Activated CD4-positive, alpha-beta T cell treated with anti-CD3 and anti-CD28 coated beads for 36 hours (primary cell): ENCODE measurements around the gene LSM14B. TPM values are rescaled to one million over a fixed set of nuclear protein-coding genes. Genes with fewer than 3 reads are reported as not detected.
"Not testable (repeated sequence)": the region's sequence is repeated elsewhere in the genome, so short reads cannot be mapped to it uniquely, and the experiment has no call there.

ENCODE experiments used
- ATAC-seq: fragments of 200-7000 bp; cut with Tn5 transposase; one replicate; pipeline ENCODE4 v1.10.0; 2021; ENCODE audit warnings: mild to moderate bottlenecking, moderate library complexity
- CTCF ChIA-PET: fragments of 350-600 bp; sonication (Branson Sonifier 250); formaldehyde crosslinking; loops from one replicate; lab custom pipeline; 2021; ENCODE audit warnings: antibody characterized with exemption; lab: Charles Lee
- POLR2A ChIA-PET: fragments of 350-600 bp; sonication (Branson Sonifier 250); formaldehyde crosslinking; loops from one replicate; lab custom pipeline; 2021; ENCODE audit warnings: antibody characterized with exemption, inconsistent platforms; lab: Charles Lee
- DNase-seq: peaks from one replicate; pipeline ENCODE4 v3.0.0-alpha.2; 2020
- H3K27ac Mint-ChIP-seq: one replicate; pipeline ENCODE4 v1.8.0; 2021; ENCODE audit warnings: mixed read lengths
- H3K27me3 Mint-ChIP-seq: one replicate; pipeline ENCODE4 v1.8.0; 2021; ENCODE audit warnings: mixed read lengths
- H3K36me3 Mint-ChIP-seq: one replicate; pipeline ENCODE4 v1.8.0; 2021; ENCODE audit warnings: low read depth, mixed read lengths
- H3K4me1 Mint-ChIP-seq: one replicate; pipeline ENCODE4 v1.8.0; 2021; ENCODE audit warnings: mixed read lengths
- H3K4me3 Mint-ChIP-seq: one replicate; pipeline ENCODE4 v1.8.0; 2021; ENCODE audit warnings: mild to moderate bottlenecking, moderate library complexity, mixed read lengths
- H3K9me3 Mint-ChIP-seq: one replicate; pipeline ENCODE4 v1.8.0; 2021; ENCODE audit warnings: low read depth, mixed read lengths
- intact Hi-C, 2 experiments: fragments of 100-400 bp; cut with DNase I in 1 of 2; cut with micrococcal nuclease in 1 of 2; formaldehyde crosslinking; loops; one replicate each; pipeline versions ENCODE4 v1.14.2 to v1.15.1; 2022 to 2024; cut with DNase I, micrococcal nuclease
- total RNA-seq, 2 experiments: library from RNA; stranded (reverse); gene quantifications; one replicate each; pipeline ENCODE4 v1.2.3, GENCODE V29; 2021

Gene LSM14B
- total RNA-seq, 2 experiments from 2014 or later: 38.7 TPM

DNA sequence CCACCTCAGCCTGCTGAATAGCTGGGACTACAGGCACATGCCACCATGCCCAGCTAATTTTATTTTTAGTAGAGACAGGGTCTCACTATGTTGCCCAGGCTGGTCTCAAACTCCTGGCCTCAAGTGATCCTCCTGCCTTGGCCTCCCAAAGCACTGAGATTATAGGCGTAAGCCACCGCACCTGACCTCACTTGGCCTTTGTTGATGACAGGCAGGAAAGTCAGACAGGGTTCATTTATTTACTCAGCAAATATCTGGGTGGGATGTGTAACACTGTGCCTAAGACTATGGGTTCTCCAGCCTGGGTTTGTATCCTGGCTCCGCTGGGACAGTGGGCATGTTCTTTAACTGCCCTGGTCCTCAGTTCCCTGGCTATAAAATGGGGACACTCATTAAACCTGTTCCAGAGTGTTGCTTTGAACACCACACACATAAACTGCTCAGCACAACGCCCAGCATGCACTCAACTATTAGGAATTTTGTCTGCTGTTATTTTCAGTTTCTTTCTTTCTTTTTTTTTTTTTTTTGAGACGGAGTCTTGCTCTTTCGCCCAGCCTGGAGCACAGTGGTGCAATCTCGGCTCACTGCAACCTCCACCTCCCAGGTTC, 6.4 kb upstream of the LSM14B start:
- H3K36me3 Mint-ChIP-seq, intact Hi-C loops, CTCF ChIA-PET, H3K27me3 Mint-ChIP-seq, ATAC-seq, DNase-seq, H3K4me3 Mint-ChIP-seq, H3K27ac Mint-ChIP-seq, POLR2A ChIA-PET: not testable (repeated sequence)
- Mint-ChIP-seq H3K4me1 (peaks cover 32% of the 10 kb centered on the region), H3K9me3 (peaks cover 13% of the 10 kb centered on the region)

DNA sequence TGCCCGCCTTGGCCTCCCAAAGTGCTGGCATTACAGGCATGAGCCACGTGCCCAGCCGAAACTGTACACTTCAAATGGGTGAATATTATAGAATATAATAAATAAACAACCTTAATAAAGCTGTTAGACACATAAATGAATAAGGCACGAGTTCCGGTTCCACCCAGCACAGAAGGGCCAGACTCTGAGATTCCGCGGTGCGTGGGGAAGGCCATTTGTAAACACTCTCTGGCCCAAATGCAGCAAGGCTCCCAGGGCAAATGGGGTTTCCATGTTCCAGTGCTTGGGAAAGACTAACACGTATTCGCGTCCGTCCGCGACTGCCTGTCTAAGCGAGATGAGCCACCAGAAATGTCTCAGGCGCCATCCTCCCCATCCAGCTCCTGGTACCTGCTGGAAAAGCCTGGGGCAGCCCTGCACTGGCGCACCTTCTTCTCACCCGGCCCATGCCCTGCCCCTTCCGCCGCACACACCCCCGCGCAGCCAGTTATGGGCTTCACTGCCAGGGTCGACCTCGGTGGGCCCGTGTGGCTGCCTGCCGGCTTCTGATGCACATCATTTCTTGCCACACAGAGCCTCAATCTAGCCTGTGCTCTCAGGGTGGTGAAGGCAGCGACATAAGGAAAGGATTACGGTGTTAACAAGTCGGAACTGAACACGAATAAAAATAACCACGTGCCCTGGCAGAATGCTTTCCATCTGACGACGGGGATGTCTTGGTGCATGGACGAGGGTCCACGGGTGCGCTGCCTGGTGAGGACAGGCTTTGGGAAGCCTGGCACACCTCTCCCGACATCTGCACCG, 5.5 kb upstream of the LSM14B start:
- Mint-ChIP-seq H3K4me1 (peaks cover 35% of the 10 kb centered on the region), H3K9me3 (peaks cover 9% of the 10 kb centered on the region), H3K4me3 (no peak overlapping the region), H3K36me3 (no peaks in the 10 kb centered on the region), H3K27me3 (no peaks in the 10 kb centered on the region), H3K27ac (no peak overlapping the region)
- intact Hi-C loops: no loop called here
- no peak for ATAC-seq
- ChIA-PET POLR2A (no interaction called here), CTCF (no interaction called here)
- DNase-seq: no peak

DNA sequence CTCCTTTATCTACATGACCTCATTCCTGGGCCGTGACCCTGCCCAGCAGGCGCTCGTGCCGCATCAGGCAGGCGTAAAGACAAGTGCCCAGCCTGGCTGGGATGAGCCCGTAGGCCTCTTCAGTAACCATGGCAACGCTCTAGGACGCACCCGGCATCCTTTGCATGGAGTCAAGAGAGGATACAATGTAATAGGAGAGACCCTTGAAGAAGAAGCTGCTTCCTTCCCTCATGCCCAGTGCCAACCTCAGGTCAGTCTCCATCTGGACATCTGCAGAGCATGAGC, 5.0 kb upstream of the LSM14B start:
- CTCF ChIA-PET: no interaction called here
- H3K27ac Mint-ChIP-seq: no peak overlapping the region
- POLR2A ChIA-PET: no interaction called here
- intact Hi-C loops: no loop called here
- no peak for ATAC-seq
- no peak for DNase-seq
- no peaks in the 10 kb centered on the region for H3K27me3 Mint-ChIP-seq
- H3K4me1 Mint-ChIP-seq: peaks cover 35% of the 10 kb centered on the region
- no peak overlapping the region for H3K4me3 Mint-ChIP-seq
- H3K36me3 Mint-ChIP-seq: no peaks in the 10 kb centered on the region
- peaks cover 9% of the 10 kb centered on the region for H3K9me3 Mint-ChIP-seq

DNA sequence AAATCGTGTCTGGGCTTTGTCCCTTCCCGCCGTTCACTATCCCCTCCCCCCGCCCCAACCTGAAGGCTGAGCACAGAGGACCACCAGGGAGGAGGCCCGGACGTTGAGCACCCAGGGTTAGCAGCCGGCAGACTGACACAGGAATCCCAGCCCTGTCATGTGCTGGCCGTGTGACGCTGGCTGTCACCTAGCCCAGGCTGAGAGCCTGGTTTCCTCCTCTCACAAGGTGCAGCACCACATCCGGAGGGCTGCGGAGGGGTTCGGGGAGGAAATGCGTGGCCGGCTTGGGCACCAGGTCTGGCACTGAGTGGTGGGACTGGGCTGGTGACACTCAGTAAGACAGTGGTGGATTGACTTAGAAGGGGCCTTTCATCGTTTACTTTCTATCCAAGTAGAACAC, 4.6 kb upstream of the LSM14B start:
- POLR2A ChIA-PET: no interaction called here
- no peaks in the 10 kb centered on the region for H3K27me3 Mint-ChIP-seq
- peaks cover 9% of the 10 kb centered on the region for H3K9me3 Mint-ChIP-seq
- CTCF ChIA-PET: no interaction called here
- no peak overlapping the region for H3K27ac Mint-ChIP-seq
- intact Hi-C loops: no loop called here
- DNase-seq: peak; percentile 81
- H3K4me1 Mint-ChIP-seq: peaks cover 35% of the 10 kb centered on the region
- no peaks in the 10 kb centered on the region for H3K36me3 Mint-ChIP-seq
- H3K4me3 Mint-ChIP-seq: no peak overlapping the region
- ATAC-seq: peak; percentile 34

DNA sequence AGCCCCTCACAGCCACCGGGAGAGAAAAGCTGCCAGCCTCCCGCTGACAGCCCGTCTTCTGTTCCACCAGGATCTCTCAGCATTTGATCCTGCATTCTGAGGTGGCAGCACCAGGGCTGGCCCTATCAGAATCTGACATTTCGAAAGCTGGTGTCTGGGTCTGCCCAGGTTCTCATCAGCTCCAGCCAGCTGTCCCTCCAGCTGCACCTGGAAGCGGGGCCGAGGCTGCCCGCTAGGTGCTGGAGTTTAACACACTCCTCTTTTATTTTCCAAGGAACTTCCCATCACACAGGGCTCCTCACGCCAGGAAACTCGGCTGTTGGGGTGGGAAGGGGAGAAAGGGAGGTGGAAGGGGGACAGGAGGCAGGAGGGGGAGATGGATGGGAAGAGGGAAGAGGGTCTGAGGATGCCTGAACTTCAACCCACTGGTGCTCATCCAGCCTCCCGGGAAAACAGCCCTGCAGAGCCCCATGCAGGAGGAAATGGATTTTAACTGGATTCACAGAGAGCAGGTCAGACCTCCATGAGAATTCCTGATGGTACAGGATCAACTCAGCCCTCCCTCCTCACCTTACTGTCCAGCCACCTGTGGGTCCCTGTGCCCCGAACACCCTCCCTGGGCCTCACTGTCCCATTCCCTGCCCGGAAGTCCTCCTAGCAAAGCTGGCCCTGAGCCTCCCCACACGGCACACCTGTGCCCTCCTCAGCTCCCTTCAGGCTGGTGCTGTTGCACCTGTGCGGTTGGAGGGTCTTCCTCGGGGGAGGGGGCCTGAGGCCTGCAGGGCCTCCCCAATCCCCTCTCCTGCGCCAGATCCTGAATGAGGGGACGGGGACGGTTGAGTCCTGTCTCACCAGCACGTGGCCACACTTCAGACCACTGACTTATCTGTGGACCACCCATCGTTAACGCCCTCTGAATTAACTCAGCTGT, 3.9 kb upstream of the LSM14B start:
- no peak for DNase-seq
- H3K4me3 Mint-ChIP-seq: no peak overlapping the region
- POLR2A ChIA-PET: no interaction called here
- no peak for ATAC-seq
- no peaks in the 10 kb centered on the region for H3K27me3 Mint-ChIP-seq
- CTCF ChIA-PET: interaction anchor here (0.8 kb wide), 1 partner anchor 109 kb away, joined by 4 read pairs; no protein-coding TSS in a partner anchor
- H3K36me3 Mint-ChIP-seq: no peaks in the 10 kb centered on the region
- peaks cover 37% of the 10 kb centered on the region for H3K4me1 Mint-ChIP-seq
- no peak overlapping the region for H3K27ac Mint-ChIP-seq
- H3K9me3 Mint-ChIP-seq: peaks cover 3% of the 10 kb centered on the region
- intact Hi-C loops: no loop called here

DNA sequence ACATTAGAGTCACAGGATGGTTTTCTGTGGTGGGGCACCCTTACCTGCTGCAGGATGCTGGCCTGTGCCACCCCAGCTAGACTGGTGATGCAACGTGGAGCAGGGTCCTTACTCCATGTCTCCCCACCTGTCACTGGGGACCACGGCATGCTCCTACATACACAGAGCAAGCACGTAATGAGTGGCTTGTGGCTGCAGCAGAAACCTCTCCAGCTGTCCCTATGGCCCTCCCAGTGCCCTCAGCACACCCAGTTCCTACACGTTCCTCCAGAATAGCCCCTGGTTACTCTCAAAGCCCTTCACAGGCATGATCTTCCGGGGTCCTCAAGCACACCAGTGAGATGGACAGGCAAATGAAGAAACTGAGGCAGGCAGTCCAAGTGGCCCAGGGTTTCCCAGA, 3.2 kb upstream of the LSM14B start:
- ChIA-PET CTCF (interaction anchor here (0.8 kb wide), 1 partner anchor 110 kb away, joined by 4 read pairs; no protein-coding TSS in a partner anchor), POLR2A (no interaction called here)
- Mint-ChIP-seq H3K27ac (no peak overlapping the region), H3K27me3 (no peaks in the 10 kb centered on the region), H3K4me1 (peaks cover 43% of the 10 kb centered on the region), H3K36me3 (peaks cover 3% of the 10 kb centered on the region), H3K4me3 (no peak overlapping the region), H3K9me3 (peaks cover 2% of the 10 kb centered on the region)
- no peak for ATAC-seq
- intact Hi-C loops: no loop called here
- no peak for DNase-seq

DNA sequence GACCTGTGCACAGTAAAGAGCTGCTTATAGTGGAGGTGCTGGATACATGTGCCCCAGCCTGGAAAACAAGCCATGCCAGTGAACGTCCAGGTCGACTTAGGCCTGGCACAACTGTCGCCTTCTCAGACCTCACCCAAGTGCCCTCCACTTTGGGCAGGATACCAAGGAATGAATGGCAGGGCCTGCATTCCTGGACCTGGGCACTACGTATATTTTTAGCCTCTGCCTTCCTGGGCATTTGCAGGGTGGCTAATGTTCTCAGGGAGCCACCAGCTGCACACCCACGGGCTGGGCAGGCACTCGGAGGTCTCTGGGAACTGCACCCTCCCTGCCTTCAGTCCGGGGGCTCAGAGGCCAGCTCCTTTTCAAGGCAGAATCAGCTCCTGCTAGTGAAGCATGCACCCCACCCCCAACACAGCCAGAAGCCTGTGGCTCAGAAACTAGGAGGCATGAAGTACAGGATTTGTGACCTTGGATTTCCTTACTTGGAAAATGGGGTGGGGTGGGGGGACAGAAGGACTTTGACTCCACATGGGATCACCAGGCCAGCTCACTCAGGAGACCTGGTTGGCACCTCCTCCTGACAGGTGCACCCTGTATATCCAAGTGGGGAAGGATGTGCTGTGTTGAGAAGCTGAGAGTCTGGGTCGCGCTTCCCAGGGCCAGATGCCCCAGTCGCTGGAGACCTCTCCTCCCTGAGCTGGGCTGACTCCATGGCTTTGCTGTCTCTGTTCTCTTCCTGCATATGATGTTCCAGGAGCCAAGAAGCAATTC, 2.5 kb upstream of the LSM14B start:
- Mint-ChIP-seq H3K4me1 (peaks cover 50% of the 10 kb centered on the region), H3K4me3 (peak overlapping the region; percentile 8), H3K27me3 (no peaks in the 10 kb centered on the region), H3K36me3 (peaks cover 9% of the 10 kb centered on the region), H3K9me3 (peaks cover 2% of the 10 kb centered on the region), H3K27ac (no peak overlapping the region)
- intact Hi-C loops: loop anchor here in 1 of 2 experiments (5.0 kb wide), 3 partner anchors 92 to 1098 kb away; partner anchors contain the start of genes GID8 and YTHDF1
- ChIA-PET POLR2A (interaction anchor here (0.9 kb wide), 1 partner anchor 25 kb away, joined by 3 read pairs; no protein-coding TSS in a partner anchor), CTCF (interaction anchor here (0.8 kb wide), 1 partner anchor 111 kb away, joined by 4 read pairs; no protein-coding TSS in a partner anchor)
- no peak for DNase-seq
- ATAC-seq: no peak

DNA sequence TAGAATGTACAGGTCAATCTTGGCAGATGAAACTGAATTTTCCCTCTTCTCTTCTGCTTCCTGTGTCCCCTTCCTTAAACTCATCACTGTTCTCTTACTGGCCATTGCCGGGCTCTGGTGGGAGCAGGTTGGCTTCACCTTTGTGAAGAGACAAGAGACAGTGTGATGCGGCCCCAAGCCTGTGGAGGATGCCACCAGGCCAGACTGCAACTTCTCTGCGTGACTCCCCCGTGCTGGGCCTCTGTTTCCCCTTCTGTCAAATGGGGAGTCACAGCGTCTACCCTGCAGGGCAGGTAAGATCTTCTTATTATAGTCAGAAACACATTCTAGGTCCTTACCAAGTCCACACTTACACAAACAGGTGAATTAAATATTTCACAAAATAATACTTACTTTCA, 1.9 kb upstream of the LSM14B start:
- Mint-ChIP-seq H3K4me1 (peaks cover 55% of the 10 kb centered on the region), H3K4me3 (peak overlapping the region; percentile 8), H3K9me3 (peaks cover 2% of the 10 kb centered on the region), H3K27me3 (no peaks in the 10 kb centered on the region), H3K27ac (peak overlapping the region; percentile 57), H3K36me3 (peaks cover 15% of the 10 kb centered on the region)
- POLR2A ChIA-PET: interaction anchor here (0.6 to 1.8 kb wide), 3 partner anchors 24 to 923 kb away, joined by 3 to 14 read pairs (median 5); no protein-coding TSS in a partner anchor
- no peak for ATAC-seq
- DNase-seq: no peak
- intact Hi-C loops: loop anchor here in 1 of 2 experiments (5.0 kb wide), 3 partner anchors 93 to 1097 kb away; partner anchors contain the start of genes GID8 and YTHDF1
- CTCF ChIA-PET: interaction anchor here (0.8 to 1.3 kb wide), 2 partner anchors 54 to 67 kb away, joined by 3 read pairs; no protein-coding TSS in a partner anchor

DNA sequence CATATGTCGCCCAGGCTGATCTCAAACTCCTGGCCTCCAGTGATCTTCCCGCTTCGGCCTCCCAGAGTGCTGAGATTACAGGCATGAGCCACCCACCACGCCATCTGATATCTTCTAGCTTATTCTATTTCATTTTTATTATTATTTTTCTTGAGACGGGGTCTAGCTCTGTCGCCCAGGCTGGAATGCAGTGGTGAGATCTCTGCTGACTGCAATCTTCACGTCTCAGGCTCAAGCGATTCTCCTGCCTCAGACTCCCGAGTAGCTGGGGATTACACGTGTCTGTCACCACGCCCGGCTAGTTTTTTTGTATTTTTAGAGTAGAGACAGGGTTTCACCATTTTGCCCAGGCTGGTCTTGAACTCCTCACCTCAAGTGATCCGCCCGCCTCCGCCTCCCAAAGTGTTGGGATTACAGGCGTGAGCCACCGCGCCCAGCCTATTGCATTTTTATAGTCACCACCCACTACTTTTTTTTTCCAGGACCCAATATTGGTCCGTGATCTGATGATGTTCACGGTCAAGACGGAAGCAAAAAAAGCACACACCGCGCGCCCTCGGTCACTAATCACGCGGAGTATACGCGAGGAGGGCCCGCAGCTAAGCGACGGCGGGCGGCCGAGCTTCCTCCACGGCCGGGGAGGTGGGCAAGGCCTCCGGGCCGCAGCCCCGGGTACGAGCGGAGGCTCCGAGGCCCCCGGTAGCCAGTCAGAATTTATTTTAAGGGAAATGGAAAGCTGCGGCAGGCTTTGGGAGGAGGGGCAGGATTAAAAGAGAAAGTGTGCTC, 1.1 kb upstream of the LSM14B start:
- H3K36me3 Mint-ChIP-seq: peaks cover 22% of the 10 kb centered on the region
- H3K4me3 Mint-ChIP-seq: peak overlapping the region; percentile 75
- H3K4me1 Mint-ChIP-seq: peaks cover 55% of the 10 kb centered on the region
- intact Hi-C loops: loop anchor here in 1 of 2 experiments (5.0 kb wide), 3 partner anchors 94 to 1096 kb away; partner anchors contain the start of genes GID8 and YTHDF1
- ChIA-PET CTCF (interaction anchor here (0.6 to 2.4 kb wide), 7 partner anchors 15 to 129 kb away, joined by 3 to 8 read pairs (median 4); no protein-coding TSS in a partner anchor), POLR2A (interaction anchor here (0.6 to 1.8 kb wide), 4 partner anchors 24 to 924 kb away, joined by 3 to 14 read pairs (median 4); partner anchors contain the start of gene TAF4)
- ATAC-seq (peak; percentile 3), DNase-seq (no peak)
- H3K27me3 Mint-ChIP-seq: no peaks in the 10 kb centered on the region
- H3K27ac Mint-ChIP-seq: peak overlapping the region; percentile 91
- no peaks in the 10 kb centered on the region for H3K9me3 Mint-ChIP-seq
